SH-SY5Y (cell line): ENCODE measurements around the gene SGCD.

Source experiments
- GATA2 ChIP-seq: IDR thresholded peaks from 2 replicates; pipeline ENCODE4 v1.6.1; 2011; ENCODE audit warnings: mild to moderate bottlenecking, low read depth, low read length
- GATA3 ChIP-seq: IDR thresholded peaks from 2 replicates; pipeline ENCODE4 v1.6.1; 2011; ENCODE audit warnings: low read depth, mild to moderate bottlenecking, low read length, moderate library complexity

- TF ChIP-seq GATA2 (no peak), GATA3 (no peak)
These were observed 1.8 kb downstream of the SGCD start for GRCh38 chr5:156328766-156329165.
